GM18499 (cell line): Measurements from ENCODE around the gene SYNE1.
"Not testable (repeated sequence)": the region's sequence is repeated elsewhere in the genome, so short reads cannot be mapped to it uniquely, and the experiment has no call there.

Experiments
- ATAC-seq: cut with Tn5 transposase; IDR thresholded peaks from one replicate; pipeline ENCODE4 v1.9.1; 2021; ENCODE audit warnings: moderate number of reproducible peaks; ENCODE audit not compliant: insufficient read depth, unreplicated experiment

The SYNE1 gene

DNA sequence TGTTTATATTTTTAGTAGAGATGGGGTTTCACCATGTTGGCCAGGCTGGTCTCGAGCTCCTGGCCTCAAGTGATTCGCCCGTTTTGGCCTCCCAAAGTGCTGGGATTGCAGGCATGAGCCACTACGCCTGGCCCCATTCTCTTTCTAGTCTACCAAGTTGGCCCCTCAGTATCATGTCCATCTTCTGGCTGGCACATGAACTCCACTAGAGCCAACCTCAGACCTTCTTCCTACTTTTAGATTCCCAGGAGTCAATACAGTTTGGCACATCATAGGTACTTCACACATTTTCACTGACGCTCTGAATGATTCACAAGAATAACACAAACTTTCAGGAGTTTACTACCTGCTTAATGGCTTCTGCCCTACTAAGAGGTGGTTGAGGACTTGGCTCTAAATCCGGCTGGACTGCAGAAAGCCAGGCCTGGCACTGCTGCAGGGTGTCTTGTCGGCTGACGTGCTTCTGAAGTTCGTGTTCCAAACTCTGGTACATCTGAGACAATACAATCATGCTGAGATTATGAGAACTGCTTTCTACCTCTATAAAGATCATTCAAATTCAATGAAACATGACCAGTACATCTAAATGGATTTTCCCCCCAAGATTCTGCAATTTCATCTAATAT lies 293.3 kb downstream of the SYNE1 start:
- ATAC-seq, result no peak

DNA sequence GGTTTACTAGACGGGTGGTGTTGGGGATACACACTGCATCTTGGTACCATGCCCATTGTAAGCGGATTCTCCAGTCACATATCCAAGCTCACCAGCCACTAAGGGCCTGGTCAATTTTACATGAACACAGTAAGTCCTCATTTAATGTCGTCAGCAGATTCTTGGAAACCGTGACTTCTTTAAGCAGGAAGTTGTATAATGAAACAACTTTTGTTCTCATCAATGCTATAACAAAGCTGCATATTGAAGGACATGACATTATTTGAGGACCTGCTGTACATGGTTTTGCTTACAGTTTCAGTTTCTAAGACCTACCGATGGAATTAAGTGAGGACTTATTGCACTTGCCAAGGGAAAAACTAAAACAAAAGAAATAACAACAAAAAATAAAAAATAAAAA lies 295.6 kb downstream of the SYNE1 start:
- no peak for ATAC-seq

DNA sequence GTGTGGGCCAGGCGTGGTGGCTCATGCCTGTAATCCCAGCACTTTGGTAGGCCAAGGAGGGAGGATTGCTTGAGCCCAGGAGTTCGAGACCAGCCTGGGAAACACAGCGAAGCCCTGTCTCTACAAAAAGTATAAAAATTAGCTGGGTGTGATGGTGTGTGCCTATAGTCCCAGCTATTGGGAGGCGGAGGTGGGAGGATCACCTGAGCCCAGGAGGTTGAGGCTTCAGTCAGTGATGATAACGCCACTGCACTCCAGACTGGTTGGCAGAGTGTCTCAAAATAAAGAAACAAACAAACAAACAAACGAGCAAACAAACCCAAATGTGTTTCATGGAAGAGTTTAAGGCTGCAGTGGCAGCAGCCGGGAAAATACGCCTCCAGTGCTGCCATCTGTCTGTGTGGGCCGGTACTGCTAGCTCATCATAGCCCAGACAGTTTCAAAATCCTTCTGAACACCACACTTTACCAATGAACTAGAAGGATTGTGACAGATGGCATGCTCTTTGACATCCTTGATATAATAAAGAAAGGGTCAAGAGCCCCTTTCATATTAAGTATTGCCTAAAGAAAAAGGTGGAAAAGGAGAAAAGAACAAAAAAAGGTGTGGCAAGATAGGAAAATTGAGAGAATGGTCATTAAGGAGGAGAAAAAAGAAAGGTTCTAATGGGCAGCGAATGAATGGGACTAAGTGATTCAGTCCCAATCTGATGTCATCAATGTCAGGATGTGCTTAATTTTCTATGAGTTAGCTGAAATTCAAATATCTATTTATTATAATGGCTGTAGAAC lies 298.6 kb downstream of the SYNE1 start:
- peak; percentile 81 for ATAC-seq

DNA sequence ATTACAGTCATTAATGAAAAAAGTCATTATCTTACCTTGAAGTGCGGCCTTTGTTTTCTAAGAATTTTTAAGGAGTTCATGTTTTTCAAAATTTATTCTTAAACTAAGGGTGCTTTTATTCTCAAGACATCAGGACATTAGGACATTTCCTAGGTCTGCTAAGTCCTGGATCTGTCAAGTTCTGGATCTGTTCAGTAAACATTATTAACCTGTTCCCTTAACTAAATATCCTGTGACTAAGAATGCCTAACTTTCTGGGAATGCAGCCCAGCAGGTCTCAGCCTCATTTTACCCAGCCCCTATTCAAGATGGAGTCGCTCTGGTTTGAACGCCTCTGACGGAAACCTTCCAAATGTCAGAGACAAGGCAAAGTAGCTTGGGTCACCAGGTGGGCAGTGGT lies 302.6 kb downstream of the SYNE1 start:
- ATAC-seq, result no peak

DNA sequence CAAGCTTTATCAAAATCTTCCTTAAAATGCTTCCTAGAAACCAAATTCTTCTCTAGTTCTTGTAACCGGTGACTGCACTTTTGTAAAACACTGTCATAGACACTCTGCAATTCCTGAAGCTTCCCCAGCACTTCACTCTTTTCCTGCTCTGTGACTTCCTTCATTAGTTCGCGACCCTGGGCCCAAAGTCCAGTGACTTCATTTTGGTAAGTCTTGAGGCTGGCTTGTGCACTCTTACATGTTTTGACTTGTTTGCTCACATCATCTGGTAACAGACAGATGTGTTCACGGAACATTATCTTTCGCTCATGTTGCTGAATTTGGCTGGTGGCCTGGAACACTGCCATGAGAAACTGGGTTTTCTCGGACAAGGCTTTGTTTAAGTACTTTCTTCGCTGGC lies 306.2 kb downstream of the SYNE1 start:
- no peak for ATAC-seq

DNA sequence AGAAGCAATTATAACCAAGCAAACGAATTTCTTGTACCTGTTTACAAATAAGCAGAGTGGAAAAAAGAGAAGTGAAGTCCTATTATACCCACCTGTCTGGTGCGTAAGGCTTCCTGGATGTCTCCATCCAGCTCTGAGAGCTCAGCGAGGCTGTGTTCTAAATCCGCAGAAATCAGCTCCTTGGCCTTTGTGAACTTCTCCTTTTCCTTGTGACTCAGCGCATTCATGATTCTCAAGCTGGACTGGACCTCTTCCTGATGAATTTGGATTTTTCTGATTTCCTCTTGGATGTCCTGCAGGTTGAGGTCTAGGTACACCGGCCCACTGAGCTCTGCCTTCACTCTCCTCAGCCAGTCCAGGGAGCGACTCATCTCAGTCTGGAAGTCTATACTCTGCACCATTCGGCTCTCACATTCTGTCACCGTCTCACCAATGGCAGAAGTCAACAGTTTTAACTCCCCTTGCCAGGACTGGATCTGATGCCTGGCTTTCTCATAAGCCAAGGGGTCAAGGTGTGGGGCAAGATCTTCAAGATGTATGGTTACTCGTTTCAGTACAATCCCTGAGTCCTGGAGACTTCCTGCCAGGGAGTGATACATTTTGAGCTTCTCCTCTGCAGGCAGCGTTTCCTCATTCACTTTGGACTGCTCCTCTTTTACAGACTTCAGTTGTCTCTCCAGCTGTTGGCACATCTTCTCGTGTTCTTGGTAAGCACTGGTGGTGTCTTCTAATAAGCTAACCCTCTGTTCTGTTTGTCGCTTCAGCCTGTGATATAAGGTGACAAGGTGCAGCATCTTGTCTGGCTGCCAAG lies 307.3 kb downstream of the SYNE1 start:
- ATAC-seq, result no peak

DNA sequence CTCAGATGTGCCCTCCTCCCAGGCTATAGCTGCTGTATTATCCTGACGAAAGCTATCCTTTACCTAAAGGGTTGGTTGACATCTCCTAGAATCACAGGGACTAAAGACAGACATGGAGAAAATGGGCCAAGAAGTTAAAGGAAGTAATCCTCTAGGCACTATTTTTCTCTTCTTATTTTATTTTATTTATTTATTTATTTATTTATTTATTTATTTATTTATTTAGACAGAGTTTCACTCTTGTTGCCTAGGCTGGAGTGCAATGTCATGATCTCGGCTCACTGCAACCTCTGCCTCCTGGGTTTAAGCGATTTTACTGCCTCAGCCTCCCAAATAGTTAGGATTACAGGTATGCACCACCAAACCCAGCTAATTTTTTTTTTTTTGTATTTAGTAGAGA lies 309.0 kb downstream of the SYNE1 start:
- ATAC-seq, result not testable (repeated sequence)

DNA sequence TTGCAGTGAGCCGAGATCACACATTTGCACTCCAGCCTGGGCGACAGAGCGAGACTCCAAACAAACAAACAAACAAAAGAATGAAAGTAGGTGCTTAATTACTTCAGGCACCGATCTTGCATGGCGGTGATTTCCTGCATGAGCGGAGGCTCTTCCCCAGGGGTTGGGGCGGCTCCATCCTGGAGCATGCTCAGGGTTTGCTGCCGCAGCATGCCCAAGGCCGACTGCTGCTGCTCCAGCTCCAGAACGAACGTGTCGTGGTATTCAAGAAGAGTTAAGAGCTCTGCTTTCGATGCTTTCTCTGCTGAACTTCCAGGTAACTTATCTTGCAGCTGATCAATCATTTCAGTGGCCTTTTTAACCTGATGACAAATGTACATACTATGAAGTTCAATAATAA lies 313.8 kb downstream of the SYNE1 start:
- no peak for ATAC-seq

DNA sequence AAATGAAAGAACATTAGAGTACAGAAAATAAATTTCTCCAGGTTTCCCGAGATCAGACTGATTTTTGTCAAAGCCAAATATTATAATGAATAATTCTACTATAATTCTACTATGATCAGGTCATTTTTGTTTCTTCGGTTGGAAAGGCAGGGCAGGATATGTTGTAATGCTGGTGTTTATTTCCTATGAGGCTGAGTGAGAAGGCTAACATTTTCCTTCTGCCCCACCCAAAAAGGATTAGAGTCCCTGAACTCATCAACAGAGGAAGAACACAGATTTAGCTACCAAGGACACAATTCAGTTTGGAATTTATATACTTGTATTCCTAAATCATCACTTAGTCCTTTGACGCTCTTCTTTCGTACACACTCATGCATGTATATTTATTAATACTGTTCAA lies 318.9 kb downstream of the SYNE1 start:
- no peak for ATAC-seq

DNA sequence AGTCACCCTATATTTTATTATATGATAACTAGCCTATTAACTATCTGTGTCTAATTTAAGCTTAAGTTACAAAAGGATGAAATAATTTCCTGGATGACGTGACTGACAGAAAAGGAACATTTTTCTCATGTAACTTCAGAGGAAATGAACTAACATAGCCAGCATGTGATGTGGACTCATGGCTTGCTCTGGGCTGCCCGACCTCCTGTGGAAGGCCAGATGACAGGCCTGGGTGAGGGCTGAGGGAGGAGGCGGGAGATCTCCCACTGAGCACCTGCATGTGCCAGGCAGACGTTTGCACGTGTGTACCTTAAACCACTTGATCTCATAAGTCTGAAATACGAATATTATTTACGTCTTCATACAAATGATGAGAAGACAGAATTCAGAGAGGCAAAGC lies 321.1 kb downstream of the SYNE1 start:
- ATAC-seq, result no peak

DNA sequence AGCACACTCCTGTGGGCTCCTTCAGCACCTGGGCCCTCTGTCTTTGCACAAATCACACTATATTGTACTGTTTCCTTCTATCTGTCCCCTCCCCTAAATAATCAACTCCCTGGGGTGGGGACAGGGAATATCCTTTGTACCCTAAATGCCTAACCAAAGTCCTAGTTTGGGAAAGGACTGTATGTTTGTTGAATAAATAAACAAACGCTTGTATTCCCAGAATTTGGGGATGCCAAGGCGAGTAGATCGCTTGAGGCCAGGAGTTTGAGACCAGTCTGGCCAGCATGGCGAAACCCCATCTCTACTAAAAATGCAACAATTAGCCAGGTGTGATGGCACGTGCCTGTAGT lies 322.7 kb downstream of the SYNE1 start:
- no peak for ATAC-seq

DNA sequence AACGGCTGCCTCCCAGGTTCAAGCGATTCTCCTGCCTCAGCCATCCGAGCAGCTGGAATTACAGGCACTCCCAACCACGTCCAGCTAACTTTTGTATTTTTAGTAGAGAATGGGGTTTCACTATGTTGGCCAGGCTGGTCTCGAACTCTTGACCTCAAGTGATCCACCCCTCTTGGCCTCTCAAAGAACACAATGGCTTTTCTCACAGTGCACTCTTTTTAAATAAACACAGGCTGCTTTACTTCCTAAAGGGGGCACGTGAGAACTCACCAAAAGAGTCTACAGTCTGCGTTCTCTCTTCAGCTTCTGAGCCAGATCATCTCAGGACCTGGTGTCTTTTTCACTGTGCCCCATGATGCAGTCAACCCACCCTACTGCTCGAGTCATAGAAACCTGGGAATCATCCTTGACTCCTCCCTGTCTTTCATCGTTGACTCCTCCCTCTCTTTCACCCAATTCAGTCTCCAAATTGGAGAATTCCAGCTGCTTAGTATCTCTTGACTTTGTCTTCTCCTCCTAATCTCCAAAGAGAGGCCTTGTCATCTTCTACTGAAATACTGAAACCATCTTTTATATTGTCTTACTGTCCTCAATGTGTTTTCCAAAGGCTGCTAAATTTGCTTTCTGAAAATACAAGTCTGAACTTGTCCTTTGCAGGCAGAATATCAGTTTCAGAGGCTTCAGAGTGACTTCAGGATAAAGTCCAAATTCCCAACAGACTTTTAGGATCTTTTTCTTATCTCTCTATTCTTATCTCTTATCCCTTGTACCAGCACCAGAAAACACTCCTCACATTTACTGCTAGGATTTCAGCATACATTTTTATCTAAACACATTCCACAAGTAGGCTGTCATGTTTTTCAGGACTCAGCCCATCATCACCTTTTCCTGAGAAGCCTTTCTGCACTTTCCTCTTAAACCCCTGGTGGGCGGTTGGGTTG lies 323.4 kb downstream of the SYNE1 start:
- ATAC-seq, result no peak

DNA sequence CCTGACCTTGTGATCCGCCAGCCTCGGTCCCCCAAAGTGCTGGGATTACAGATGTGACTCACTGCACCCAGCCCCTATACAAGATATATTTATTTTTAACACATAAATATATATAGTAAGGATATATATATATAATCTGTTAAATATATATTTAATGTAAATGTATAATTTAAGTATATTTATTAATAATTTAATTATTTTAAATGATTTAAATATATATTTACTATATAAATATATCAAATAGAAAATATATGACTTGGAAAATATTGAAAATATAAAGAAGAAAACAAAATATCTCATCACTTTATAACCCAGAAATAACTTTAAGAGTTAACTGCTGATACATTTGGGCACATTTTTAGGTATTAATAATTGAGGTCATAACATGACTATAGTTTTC lies 324.7 kb downstream of the SYNE1 start:
- ATAC-seq, result no peak

DNA sequence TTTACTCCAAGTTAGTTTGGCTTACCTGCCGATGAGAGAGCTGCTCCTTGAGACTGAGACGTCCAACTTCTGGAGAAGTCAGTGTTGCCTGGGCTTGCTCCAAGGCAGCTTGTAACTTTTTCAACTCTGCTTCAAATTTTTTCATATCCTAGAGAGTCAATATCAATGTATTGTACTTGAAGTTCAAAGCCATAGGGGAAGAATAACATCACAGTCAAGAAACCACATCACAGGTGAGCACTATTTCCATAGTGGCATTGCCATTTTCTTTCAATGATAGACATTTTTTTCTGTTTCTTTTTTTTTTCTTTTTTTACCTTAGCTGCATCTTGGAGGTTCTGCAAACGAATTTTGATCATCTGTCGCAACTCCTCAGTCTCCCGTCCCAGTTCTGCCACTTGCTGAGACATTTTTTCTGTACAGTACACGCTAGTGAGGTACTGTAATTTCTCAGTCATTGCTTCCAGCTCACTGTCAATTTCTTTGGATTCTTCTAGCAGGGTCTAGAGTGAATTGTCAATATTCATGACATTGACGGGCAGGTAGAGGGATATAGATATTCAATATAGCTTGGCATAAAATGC lies 326.7 kb downstream of the SYNE1 start:
- ATAC-seq, result no peak

DNA sequence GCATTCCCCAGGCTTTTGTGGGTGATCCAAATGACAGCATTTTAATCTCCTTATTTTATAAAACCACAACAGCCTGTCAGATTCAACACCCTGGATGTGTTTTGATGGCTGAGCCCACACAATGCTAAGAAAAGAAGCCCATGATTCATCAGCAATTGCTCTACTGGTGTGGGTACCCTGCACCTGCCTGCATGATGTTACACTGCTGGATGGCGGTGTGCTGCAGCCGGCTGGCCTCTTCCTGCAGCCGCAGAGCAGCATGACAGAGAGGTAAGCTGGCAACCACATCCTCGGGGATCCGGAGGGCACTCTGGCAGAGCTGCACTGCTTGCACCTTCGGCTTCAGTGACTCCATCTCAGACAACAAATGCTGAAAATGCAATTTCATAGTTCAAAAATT lies 327.5 kb downstream of the SYNE1 start:
- ATAC-seq, result no peak

DNA sequence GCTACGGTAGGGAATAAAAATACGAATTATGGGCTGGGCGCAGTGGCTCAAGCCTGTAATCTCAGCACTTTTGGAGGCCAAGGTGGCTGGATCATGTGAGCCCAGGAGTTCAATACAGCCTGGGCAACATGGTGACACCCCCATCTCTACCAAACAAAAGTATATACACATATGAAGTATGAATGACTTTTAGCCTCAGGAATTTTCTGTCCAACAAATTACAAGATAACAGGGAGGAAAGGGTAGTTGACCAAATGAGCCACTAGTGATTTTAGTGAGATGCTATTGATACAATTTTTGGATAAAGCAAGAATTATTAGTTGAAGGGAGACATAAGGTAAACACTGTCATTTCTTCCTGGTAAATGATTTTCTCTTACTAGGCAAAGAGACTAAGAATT lies 328.2 kb downstream of the SYNE1 start:
- ATAC-seq, result no peak

DNA sequence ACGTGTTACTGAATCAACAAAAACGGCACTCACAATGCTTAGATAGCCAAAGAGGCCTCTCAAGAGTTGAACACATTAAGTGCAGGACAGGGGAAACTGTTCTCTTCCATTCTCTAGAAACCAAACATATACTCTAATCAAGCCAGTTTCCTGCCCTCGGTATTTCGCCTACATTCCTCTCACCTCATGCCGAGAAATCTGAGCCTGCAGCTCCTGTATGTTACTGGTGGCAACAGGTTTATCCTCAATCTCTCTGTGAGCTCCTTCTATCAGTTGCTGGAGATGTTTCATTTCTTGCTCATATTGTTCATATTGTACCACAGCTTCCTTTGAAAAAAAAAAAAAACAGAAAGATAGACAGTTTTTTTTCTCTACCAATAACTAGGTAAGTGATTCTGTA lies 328.9 kb downstream of the SYNE1 start:
- ATAC-seq, result no peak

DNA sequence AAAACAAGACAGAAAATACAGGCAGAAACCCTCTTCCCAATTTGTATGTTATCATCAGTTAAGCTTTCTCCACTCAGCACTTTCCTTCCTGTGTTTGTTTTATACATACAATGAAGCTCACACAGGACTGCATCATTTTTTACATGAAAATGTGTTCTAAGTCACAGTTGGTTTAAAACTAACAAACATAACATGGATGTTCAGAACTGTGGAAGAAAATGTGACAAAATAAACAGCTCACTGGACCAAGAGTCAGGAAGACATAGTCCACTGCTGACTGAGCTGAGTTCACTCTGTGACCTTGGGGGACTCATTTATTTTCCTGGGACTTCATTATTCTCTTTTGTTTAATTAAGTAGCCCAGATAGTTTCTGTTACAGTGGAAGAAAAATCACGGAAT lies 331.5 kb downstream of the SYNE1 start:
- ATAC-seq, result no peak

DNA sequence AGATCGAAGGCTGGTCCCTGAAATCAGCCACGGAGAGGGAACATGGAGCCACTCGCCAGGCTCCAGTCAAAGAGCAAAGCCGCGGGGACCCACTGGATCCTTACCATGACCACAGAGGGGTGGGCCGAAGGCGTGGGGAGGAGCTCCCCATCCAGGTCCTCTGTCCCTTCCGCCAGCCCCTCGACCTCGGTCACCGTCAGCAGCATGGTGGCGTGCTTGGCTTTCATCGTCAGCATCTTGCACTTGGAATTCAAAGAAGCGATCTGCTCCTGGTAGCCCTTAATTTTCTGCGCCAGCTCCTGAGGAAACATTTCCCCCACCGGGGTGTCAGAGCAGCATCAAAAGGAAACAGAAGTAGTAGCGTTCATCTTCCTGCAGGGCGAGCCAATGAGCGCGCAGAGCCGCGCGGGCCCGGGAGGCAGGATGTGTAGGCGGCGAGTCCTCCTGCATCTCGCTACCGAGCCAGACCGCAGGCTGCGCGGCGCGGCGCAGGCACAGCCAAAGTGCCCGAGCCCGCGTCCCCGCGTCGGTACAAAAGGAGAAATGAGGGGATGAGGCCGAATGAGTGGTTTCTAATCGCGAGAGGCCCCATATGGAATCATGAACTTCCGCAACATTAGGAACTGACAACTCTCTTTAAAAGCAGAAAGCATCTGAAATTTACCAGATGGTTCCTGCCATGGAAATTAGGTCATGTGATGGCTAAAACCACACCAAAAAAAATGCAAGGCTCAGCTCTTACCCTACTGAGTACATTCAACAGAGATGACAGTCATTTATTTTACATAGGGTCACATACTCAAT lies 335.2 kb downstream of the SYNE1 start:
- peak; percentile 67 for ATAC-seq
